HK-2 (cell line): ENCODE data around the gene SYT7.

Source experiments
- DNase-seq: peaks from one replicate; pipeline ENCODE4 v3.0.0-alpha.2; 2018; ENCODE audit not compliant: unreplicated experiment

SYT7 gene

GRCh38 chr11:61580271-61580888, 496 bp downstream of the SYT7 start:
- no peak for DNase-seq

DNA sequence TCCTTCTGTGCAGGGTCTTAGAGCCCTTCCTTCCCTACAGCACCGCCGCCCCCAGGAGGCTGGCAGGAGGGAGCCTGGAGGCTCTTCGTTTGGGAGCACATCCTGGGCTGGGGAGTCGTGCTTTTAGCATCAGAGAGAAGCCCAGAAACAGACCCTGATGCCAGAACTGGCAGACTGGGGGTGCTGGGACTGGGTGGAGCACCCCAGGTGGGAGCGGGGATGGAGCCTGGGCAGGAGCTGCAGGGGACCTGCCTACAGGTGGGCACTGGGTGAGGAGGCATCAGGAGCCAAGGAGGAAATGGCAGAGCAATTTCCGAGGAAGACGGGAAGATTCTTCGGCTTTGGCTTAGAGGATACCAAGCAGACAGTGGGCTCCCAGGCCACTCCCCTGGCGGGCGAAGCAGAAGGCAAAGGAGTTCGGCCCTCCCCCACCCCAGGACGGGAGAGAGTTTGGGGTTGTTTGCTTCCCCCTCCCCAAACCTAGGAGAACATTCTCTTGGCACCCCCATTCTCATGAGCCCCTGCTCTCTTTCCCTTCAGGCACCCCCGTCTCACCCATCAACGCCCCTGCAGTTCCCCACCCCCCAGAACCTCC, 1.1 kb downstream of the SYT7 start:
- no peak for DNase-seq

DNA sequence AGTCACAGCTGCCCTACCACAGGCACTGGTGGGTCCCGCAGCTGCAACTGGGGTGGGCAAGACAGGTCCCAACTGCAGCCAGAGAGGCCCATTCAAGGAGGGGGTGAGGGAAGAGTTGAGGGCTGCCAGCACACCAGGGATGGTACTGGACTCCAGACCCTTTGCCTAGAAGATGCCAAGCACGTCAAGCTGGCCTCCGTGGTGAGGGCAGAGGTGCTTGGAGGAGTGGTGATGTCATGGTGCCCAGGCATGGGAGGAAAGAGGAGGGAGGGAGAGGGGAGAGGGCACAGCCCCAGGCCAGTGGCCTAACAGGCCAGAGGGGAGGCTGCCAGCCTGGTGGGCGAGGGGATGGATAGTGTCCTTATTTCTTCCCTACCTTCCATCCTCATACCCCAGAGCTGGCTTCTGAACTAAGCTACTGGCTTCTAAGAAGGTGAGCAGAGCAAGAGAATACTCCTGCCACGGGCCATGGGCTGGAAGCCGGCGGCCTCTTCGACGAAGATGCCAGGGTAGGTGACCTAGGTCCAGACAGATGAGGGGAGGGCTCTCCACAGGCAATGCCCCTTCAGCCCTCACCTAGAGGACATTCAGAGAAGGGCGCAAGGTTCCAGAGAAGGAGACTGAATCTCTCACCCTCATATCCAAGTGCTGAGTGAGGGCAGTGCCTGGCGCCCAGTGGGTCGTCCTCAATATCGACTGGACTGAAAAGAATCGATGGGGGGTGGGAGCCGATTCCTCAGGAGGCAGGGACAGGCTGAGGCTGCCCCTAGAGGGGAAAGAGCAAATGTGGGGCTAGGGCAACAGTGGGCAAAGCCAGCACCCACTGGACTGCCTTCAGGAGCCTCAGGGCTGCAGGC, 1.8 kb downstream of the SYT7 start:
- no peak for DNase-seq

- no peak for DNase-seq
Measured at GRCh38 chr11:61577383-61578118, 3.3 kb downstream of the SYT7 start.

DNA sequence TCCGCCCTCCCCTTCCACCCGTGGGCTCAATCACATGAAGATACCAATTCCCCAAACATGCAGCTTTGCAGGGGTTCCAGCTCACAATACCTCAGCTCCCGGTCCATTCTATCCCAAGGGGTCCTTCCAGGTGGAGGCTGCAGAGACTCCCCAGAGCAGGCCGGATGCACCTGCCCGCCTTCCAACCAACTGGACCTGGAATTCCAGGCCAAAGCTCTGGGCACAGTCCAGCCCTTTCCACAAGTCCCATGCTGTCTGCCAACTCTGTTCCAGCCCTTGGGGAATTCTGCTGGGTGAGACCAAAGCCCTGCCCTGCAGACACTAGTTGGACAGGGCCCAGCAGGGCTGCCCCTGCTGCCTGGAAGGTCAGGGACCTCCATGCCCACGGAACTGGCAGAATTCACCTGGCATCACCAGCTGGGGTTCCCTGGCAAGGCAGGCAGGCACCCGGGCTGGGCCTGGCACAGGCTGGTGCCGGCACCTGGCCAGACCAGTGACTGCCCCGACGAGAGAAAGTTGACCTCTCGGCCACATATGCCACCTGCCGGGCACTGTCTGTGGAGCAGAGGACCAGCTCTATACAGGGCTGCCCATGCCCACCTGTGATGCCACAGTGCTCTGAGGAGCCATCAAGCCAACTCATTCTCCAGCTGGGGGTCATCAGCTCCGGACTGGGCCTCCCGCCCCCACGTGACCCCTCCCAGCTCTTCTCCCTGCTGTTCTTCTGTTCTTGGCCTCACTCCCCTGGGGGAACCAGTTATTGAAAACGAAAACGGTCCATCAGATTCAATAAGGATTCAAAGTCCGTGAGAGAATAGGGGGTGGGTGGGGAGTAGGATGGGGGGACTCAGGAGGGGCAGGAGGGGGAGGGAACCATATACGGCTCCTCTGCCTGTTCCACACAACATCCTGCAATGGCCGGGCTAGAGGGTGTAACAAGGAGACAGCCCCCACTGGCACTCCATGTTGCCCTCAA, 4.7 kb downstream of the SYT7 start:
- DNase-seq: no peak

GRCh38 chr11:61574611-61575010, 6.3 kb downstream of the SYT7 start:
- DNase-seq: no peak

DNA sequence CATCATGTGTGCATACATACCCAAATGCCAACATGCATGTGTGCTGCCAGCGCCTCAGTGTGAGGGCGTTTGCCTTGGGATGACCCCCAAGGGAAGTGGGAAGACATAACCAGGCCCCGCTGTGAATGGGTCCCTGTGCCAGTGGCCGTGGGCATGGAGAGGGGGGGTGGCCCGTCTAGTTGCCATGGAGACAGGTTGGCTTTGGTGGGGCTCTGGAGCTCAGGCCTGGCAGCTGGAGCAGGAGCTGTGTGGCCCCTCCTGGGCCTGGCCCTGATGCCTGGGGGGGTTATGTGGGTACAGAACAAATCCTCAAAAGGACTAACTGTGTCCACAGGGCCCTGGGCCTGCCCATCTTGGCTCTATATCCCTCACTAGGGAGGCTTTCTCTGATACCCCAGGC, 8.0 kb downstream of the SYT7 start:
- DNase-seq: no peak

- no peak for DNase-seq
Measured at GRCh38 chr11:61571869-61572268, 9.0 kb downstream of the SYT7 start.

DNA sequence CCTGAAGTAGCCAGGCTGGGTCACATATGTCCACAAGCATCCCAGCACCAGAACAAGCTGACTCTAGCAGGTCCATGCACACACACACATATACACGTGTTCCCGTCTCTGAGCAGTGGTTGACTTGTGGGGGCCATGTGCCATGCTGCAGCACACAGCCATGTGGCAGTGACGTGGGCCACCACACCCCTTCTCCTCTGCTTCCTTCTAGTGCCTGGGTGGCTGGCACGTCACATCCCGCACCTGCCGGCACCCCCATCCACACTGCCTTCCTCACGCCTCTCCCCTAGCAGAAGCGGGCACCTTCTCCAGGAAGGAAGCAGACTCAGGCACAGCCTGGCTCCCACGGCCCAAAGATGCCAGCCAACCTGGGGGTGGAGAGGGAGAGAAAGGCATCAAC, 9.5 kb downstream of the SYT7 start:
- no peak for DNase-seq

- no peak for DNase-seq
Measured at GRCh38 chr11:61569701-61570100, 11.2 kb downstream of the SYT7 start.

DNA sequence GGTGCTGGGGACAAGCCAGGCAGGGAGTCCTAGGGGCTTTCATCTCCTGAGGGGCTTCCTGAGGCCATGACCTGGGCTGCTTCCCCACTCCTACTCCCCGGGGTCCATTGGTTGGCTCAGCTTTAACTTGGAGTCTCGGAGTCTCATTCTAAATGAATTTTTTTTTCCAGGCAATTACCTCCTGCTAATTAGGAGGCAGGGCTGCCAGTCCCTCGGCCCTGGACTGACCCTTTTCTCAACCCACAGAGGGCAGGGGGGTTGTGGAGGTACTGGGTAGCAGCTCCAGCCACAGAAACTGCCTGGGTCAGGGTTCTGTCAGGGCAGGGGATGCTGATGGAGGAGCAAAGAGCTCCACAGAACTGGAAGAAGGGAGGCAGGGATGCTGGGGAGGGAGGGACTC, 11.9 kb downstream of the SYT7 start:
- DNase-seq: no peak

DNA sequence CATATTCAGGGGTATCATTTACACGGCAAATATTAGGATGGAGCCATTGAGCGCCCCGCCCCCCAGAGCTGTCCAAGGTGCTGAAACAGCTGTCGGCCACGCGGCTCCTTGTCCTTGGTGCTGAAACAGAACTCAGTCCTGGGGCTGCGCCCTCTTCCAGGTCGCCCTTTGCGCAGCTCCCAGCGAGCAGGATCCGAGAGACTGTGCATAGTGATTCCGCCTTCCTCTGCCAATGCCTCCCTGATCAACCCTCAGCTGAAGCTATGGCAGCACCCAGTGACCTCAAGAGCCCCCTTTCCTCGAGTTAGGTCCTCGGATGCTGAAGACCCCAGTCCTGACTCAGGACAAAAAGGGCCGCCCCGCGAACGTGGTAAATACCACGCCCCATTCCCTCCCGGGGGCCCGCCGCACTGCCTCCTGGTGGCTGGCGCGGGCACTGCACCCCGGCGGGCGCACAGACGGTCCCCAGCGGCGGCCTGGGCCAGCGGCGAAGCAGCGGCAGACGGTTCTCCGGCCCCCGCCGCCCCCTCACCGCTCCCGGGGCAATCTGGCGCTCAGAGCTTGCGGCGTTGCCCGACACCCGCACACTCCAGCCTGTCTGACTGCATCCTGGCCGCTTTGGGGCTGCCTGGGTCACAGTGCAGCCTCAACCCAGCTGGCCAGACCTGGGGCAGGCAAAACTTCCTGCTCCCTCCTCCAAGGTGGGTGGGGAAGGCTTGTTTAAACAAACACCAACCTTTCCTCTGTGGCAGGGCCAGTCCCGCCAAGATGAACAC, 13.4 kb downstream of the SYT7 start:
- DNase-seq: peak; percentile 71

- DNase-seq: no peak
Measured at GRCh38 chr11:61564936-61565696, 15.8 kb downstream of the SYT7 start.

GRCh38 chr11:61560751-61561150, 20.1 kb downstream of the SYT7 start:
- DNase-seq: no peak

GRCh38 chr11:61556621-61557020, 24.3 kb downstream of the SYT7 start:
- no peak for DNase-seq

GRCh38 chr11:61555978-61556377, 24.9 kb downstream of the SYT7 start:
- no peak for DNase-seq

DNA sequence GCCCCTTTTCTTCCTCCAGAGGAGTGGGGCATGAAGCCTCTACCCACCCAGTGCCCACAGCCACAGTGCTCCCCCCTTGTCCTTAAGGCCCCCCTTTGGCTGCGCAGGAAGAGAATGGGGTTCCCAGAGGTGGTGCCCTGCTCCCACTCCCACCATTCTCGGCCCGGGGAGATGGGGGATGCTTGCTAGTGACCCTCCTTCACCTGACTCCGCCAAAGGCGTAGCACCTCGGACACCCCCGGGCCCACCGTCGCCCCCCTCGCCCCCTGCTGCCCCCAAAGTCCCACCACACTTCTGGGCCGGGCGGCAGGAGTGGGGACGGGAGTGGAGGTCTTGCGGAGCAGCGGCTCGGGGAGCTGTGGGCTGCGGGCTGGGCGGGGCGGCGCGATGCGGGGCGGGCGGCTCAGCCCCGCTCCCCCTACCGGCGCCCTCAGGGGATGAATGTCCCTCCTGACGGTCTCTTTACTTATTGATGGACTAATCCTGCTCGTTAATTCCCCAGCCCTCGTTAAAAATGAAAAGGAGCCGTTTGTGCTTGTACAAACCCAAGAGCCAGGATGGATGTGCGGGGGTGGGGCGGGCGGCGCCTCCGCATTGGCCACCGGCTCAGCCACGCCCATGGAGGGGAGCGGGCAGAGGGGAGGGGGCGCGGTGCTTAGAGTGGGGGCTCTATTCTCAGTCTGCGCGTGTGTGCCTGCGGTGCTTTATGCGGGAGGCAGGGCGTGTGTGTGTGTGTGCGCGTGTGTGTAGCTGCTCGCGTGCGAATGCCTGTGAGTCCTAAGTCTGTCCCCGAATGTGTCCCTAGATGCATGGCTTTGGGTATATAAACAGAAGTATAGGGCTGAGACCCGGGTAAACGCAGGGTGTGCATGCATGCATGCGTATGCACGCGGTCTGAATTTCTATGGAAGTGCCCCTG, 25.6 kb downstream of the SYT7 start:
- no peak for DNase-seq

- DNase-seq: no peak
Measured at GRCh38 chr11:61554172-61554988, 26.5 kb downstream of the SYT7 start.
